HCT116 (cell line): ENCODE data around the gene PPM1M.

Experiments used
- CEBPB ChIP-seq: IDR thresholded peaks from 2 replicates; pipeline ENCODE4 v1.6.1; 2012; ENCODE audit warnings: low read depth
- CTCF ChIP-seq, 3 experiments: fragments of 200-600 bp in 1 of 3; sonication (generic) in 1 of 3; IDR thresholded peaks in 2 of 3; conservative IDR thresholded peaks in 1 of 3; 2 replicates each; pipeline ENCODE4 v1.5.1; 2012 to 2017; ENCODE audit warnings: low read depth in 2 of 3, low read length in 2 of 3, antibody characterized with exemption in 1 of 3, borderline replicate concordance in 1 of 3, control low read depth in 1 of 3, mild to moderate bottlenecking in 1 of 3, mixed read lengths in 1 of 3, mixed run types in 1 of 3, moderate library complexity in 1 of 3; ENCODE audit not compliant: insufficient read depth in 1 of 3
- ELF1 ChIP-seq: IDR thresholded peaks from 2 replicates; pipeline ENCODE4 v1.6.1; 2012; ENCODE audit warnings: low read depth, borderline replicate concordance
- EZH2 ChIP-seq: fragments of 200-600 bp; sonication (generic); IDR thresholded peaks from 2 replicates; pipeline ENCODE4 v1.6.1; 2017; ENCODE audit warnings: antibody characterized with exemption, mixed run types
- EZH2phosphoT487 ChIP-seq: fragments of 200-600 bp; IDR thresholded peaks from 2 replicates; pipeline ENCODE4 v1.6.1; 2018; ENCODE audit warnings: antibody characterized with exemption, borderline replicate concordance
- JUND ChIP-seq: IDR thresholded peaks from 2 replicates; pipeline ENCODE4 v1.6.1; 2012
- POLR2A ChIP-seq: IDR thresholded peaks from 2 replicates; pipeline ENCODE4 v1.7.0; 2011; ENCODE audit warnings: borderline replicate concordance; ENCODE audit not compliant: insufficient read depth, insufficient read length; ENCODE audit errors: extremely low read depth
- POLR2AphosphoS5 ChIP-seq: IDR thresholded peaks from 2 replicates; pipeline ENCODE4 v1.6.1; 2011; ENCODE audit warnings: mild to moderate bottlenecking, low read depth, low read length, moderate library complexity
- RAD21 ChIP-seq: IDR thresholded peaks from 2 replicates; pipeline ENCODE4 v1.6.1; 2012; ENCODE audit warnings: low read depth, mild to moderate bottlenecking
- SRF ChIP-seq: IDR thresholded peaks from 2 replicates; pipeline ENCODE4 v1.6.1; 2012; ENCODE audit warnings: low read depth
- ZFX ChIP-seq: fragments of 450-650 bp; IDR thresholded peaks from 2 replicates; pipeline ENCODE4 v1.6.1; 2017
- ZNF274 ChIP-seq: fragments of 200-500 bp; sonication (Bioruptor generic); IDR thresholded peaks from 2 replicates; pipeline ENCODE4 v1.6.1; 2014; ENCODE audit warnings: mild to moderate bottlenecking, low read depth, low read length, inconsistent platforms
- TF ChIP-seq, protein P1 (sequence below): IDR thresholded peaks from 2 replicates; pipeline ENCODE4 v1.6.1; 2012
- TF ChIP-seq, protein P2 (sequence below): IDR thresholded peaks from 2 replicates; pipeline ENCODE4 v1.6.1; 2012; ENCODE audit warnings: low read depth

DNA sequence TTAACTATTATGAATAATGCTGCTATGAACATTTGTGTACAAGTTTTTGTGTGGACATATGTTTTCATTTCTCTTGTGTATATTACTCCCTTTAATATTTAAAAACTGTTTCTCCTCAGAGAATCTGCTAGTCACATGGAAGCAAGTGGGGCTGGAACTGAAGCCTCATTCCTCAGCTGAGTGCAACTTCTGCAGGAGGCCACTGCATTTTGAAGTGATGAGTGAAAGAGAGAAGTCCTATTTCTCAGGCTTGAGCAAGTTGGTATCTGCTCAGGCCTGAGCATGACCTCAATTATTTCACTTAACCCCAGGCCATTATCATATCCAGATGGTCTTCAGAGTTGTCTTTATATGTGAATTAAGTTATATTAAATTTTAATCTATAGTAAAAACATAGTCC is 31.7 kb upstream of the PPM1M start:
- TF ChIP-seq POLR2A, result no peak
- TF ChIP-seq JUND, result no peak
- TF ChIP-seq, protein P1, sequence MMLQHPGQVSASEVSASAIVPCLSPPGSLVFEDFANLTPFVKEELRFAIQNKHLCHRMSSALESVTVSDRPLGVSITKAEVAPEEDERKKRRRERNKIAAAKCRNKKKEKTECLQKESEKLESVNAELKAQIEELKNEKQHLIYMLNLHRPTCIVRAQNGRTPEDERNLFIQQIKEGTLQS, result no peak
- TF ChIP-seq EZH2, result no peak
- TF ChIP-seq EZH2phosphoT487, result no peak
- TF ChIP-seq CTCF (IDR thresholded peaks at IDR 0.05 in 2 of 3, conservative IDR thresholded peaks at IDR 0.05 in 1 of 3; ENCODE audit: borderline replicate concordance in 1 of 3, insufficient read depth in 1 of 3, low read depth in 2 of 3, low read length in 2 of 3), result no peak
- no peak for TF ChIP-seq SRF
- TF ChIP-seq, protein P2, sequence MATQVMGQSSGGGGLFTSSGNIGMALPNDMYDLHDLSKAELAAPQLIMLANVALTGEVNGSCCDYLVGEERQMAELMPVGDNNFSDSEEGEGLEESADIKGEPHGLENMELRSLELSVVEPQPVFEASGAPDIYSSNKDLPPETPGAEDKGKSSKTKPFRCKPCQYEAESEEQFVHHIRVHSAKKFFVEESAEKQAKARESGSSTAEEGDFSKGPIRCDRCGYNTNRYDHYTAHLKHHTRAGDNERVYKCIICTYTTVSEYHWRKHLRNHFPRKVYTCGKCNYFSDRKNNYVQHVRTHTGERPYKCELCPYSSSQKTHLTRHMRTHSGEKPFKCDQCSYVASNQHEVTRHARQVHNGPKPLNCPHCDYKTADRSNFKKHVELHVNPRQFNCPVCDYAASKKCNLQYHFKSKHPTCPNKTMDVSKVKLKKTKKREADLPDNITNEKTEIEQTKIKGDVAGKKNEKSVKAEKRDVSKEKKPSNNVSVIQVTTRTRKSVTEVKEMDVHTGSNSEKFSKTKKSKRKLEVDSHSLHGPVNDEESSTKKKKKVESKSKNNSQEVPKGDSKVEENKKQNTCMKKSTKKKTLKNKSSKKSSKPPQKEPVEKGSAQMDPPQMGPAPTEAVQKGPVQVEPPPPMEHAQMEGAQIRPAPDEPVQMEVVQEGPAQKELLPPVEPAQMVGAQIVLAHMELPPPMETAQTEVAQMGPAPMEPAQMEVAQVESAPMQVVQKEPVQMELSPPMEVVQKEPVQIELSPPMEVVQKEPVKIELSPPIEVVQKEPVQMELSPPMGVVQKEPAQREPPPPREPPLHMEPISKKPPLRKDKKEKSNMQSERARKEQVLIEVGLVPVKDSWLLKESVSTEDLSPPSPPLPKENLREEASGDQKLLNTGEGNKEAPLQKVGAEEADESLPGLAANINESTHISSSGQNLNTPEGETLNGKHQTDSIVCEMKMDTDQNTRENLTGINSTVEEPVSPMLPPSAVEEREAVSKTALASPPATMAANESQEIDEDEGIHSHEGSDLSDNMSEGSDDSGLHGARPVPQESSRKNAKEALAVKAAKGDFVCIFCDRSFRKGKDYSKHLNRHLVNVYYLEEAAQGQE, result no peak
- TF ChIP-seq CEBPB, result no peak
- TF ChIP-seq ZNF274, result no peak
- TF ChIP-seq ZFX, result no peak
- TF ChIP-seq ELF1, result no peak
- TF ChIP-seq POLR2AphosphoS5, result no peak
- no peak for TF ChIP-seq RAD21
